Muscle layer of colon (tissue), 2 donors: ENCODE results near the gene BLACAT1.

Experiments used
- H3K27ac ChIP-seq: one replicate; pipeline ENCODE4 v1.7.0; 2013; ENCODE audit warnings: low read depth, mild to moderate bottlenecking, low read length, moderate library complexity
- H3K27me3 ChIP-seq, 2 donors: one replicate each; pipeline ENCODE4 v1.7.0; 2013; ENCODE audit warnings: low read length in 2 of 2, mild to moderate bottlenecking in 2 of 2; ENCODE audit not compliant: insufficient read depth in 2 of 2, control insufficient read depth in 1 of 2
- H3K36me3 ChIP-seq: one replicate; pipeline ENCODE4 v1.7.0; 2013; ENCODE audit warnings: mild to moderate bottlenecking, low read length; ENCODE audit not compliant: insufficient read depth
- H3K4me1 ChIP-seq: one replicate; pipeline ENCODE4 v1.7.0; 2013; ENCODE audit warnings: mild to moderate bottlenecking, low read length; ENCODE audit not compliant: insufficient read depth
- H3K4me3 ChIP-seq, 2 donors: one replicate each; pipeline ENCODE4 v1.7.0; 2013; ENCODE audit warnings: low read length in 2 of 2, low read depth in 1 of 2, mild to moderate bottlenecking in 1 of 2, moderate library complexity in 1 of 2
- H3K9ac ChIP-seq: one replicate; pipeline ENCODE4 v1.7.0; 2013; ENCODE audit warnings: low read length
- H3K9me3 ChIP-seq: one replicate; pipeline ENCODE4 v1.7.0; 2013; ENCODE audit warnings: mild to moderate bottlenecking, low read length
- donor health status: abdominal sarcoma.
- donor health status: Adenocarcinoma of cecum.

The BLACAT1 gene

DNA sequence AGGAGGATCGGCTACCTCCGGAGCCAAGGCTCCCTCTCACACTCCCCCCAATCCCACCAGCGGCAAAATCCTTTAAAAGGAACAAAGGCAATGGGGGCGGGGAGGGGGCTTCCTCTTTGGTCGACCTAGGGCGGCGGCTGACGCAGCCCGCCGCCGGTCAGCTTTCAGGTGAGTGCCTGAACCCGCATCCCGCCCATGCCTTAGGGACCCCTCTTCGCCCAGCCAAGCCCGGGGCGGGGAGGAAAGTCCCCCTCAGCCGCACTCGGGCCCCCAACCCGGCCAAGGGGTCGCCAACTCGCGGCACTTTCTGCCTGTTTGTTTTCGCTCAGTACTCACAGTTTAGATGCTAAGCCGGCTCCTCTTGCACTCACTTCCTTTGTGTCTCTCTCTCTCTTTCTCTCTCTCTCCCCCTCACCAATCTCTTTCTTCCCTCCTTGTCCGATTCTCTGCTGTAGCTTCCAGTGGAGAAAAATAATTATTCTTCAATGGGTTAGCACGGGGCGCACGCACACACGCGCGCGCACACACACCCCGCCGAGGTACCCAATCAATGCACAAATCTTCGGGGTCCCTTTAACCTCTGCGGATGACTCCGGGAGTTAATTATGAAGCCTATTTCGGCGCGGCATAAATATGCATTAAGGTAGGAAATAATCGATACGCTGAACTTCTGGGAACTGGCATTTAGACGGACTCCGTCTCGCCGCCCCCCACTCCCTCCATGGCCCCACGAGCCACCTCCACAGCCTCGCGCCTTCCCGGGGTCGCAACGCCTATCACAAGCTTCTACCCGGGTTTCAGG, at the start of gene BLACAT1:
Gene BLACAT1 (minus strand): TSS at position 465 of the 802 bp plus-strand sequence.
- H3K9me3 ChIP-seq = no peaks in the 10 kb centered on the region
- no peak within 1 kb of the TSS for H3K9ac ChIP-seq
- H3K4me3 ChIP-seq = no peak within 1 kb of the TSS
- no peak within 1 kb of the TSS for H3K27ac ChIP-seq
- H3K27me3 ChIP-seq = peaks cover 49 to 78% of the 10 kb centered on the region in 2 donors
- no peaks in the 10 kb centered on the region for H3K36me3 ChIP-seq
- H3K4me1 ChIP-seq = no peaks in the 10 kb centered on the region

DNA sequence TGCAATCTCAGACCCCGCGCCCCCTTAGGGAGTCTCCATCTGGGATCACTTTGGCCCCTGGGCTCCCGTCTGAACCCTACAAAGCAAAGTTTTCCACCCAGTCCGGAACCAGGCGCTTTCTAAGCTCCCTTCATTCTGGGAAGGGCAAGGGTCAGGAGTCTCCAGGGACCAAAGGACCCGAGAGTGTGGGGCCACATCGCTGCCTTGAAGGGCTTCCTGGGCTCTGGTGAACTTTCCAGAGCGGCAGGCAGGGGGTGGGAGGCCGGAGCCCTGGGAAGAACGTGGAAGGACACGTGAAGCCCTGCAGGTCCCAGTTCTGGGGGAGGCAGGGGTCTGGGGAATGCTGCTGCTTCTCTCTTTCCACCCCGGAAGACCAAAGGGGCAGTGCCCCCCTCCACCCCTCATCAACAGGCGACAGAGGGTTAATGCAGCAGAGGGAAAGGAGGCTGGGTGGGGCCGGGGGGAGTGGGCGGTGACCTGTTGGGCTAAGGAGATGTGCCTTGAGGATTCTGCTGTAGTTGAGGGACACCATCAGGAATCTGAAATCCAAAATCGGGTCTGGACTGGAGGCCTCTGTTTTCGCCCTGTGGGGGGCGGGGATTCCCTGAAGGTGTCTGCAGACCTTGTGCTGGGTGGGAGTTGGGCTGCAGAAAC, 49.4 kb upstream of the BLACAT1 start:
- Histone ChIP-seq H3K27me3 (no peaks in the 10 kb centered on the region), H3K36me3 (no peaks in the 10 kb centered on the region), H3K27ac (peak overlapping the region; percentile 53), H3K4me1 (peaks cover 19% of the 10 kb centered on the region), H3K9me3 (no peaks in the 10 kb centered on the region), H3K4me3 (peak overlapping the region; percentile 48 to 73), H3K9ac (peak overlapping the region; percentile 61)

DNA sequence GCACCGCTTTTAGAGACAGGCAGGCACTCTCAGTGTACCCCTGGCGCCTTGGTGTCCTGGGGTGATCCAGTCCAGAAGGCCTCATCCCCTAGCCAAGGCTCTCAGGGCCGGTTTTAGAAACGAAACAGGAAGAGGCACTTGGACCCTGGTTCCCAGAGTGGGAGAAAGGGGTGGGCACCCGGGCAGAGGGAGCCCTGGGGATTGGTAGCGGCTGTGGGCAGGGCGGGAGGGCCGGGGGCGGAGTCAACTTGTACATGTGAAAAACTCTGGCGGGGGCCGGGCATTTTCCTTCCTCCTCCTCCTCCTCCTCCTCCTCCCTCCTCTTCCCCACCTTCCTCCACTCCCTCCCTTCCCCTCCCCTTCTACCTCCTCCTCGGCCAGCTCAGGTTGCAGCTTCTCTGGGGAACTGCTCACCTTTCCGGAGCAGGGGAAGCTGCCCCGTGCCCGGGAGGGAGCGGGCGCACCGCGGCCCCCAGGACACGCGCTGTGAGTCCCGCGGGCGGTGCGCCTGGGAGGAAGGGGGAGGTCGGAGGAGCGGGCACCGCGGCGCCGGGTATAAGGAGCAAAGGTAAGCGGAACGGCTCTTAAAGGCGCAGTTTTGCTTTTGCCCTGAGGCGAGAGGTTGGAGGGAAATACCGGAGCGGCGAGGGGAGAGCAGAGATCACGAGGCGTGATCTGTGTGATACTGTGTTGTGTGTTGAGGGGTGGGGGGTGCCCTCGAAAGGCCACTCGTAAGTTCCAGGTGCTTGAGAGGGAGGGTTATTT, 48.6 kb upstream of the BLACAT1 start, which contains the start of gene CDK18:
Gene CDK18 (plus strand): TSS at position 359 of the 765 bp plus-strand sequence. CDS start 18,499 bp downstream, outside the sequence.
- H3K9me3 ChIP-seq = no peaks in the 10 kb centered on the region
- H3K4me1 ChIP-seq = peaks cover 19% of the 10 kb centered on the region
- H3K27me3 ChIP-seq = no peaks in the 10 kb centered on the region
- H3K27ac ChIP-seq = peak within 1 kb of the TSS; percentile 53
- peak within 1 kb of the TSS; percentile 48 to 73 for H3K4me3 ChIP-seq
- no peaks in the 10 kb centered on the region for H3K36me3 ChIP-seq
- peak within 1 kb of the TSS; percentile 61 for H3K9ac ChIP-seq

DNA sequence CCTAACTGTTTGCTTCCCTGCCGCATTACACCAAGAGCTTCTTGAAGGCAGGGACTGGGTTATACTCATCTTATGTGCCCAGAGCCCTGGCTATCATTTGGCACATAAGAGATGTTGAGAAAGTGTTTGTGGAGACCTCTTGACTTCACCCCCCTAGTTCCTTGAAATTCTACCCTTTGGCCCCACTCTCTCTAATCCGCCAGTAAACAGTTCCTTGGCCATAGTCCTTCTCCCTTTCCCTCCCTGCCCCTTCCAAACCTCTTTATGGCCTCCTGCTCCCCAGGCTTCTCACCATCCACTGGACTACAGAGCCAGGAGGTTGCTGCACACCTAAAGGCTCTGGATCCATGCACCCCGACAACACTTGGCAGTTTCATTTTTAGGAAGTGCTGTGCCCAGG, 47.1 kb upstream of the BLACAT1 start:
- Histone ChIP-seq H3K9me3 (no peaks in the 10 kb centered on the region), H3K36me3 (no peaks in the 10 kb centered on the region), H3K27me3 (no peaks in the 10 kb centered on the region), H3K4me1 (peaks cover 19% of the 10 kb centered on the region), H3K9ac (no peak overlapping the region), H3K27ac (no peak overlapping the region), H3K4me3 (no peak overlapping the region)

DNA sequence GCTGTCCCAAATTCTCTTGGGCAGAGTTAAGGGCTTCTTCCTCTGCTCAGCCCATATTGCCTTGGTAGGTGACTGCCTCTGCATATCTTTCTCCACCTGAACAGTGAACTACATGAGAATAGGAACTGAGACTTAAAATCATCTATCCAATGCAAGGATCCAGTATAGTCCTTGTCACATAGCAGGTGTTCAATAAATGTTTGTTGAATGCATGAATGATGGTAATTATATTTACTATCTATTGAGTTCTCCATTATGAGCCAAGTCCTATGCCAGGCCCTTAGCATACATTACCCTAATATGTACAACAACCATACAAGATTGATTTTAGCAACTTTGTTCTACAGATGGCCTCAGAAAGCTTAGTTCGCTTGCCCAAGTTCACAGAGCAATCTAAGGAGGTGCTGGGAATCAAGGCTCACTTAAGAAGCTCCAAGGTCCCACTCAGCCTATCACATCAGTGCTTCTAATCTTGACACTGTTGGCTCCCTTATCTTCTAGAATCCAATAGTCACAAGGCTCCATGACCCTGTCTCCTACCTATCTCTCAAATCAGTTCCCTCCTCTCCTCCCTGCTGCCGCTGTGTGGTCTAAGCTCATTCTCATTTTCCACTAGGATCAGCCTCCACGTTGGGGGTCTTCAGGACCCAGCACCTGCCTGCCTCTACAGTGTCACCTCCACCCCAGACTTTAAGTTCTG, 46.4 kb upstream of the BLACAT1 start:
- H3K36me3 ChIP-seq = no peaks in the 10 kb centered on the region
- no peaks in the 10 kb centered on the region for H3K9me3 ChIP-seq
- H3K27me3 ChIP-seq = no peaks in the 10 kb centered on the region
- no peak overlapping the region for H3K27ac ChIP-seq
- no peak overlapping the region for H3K4me3 ChIP-seq
- H3K4me1 ChIP-seq = peaks cover 19% of the 10 kb centered on the region
- no peak overlapping the region for H3K9ac ChIP-seq

DNA sequence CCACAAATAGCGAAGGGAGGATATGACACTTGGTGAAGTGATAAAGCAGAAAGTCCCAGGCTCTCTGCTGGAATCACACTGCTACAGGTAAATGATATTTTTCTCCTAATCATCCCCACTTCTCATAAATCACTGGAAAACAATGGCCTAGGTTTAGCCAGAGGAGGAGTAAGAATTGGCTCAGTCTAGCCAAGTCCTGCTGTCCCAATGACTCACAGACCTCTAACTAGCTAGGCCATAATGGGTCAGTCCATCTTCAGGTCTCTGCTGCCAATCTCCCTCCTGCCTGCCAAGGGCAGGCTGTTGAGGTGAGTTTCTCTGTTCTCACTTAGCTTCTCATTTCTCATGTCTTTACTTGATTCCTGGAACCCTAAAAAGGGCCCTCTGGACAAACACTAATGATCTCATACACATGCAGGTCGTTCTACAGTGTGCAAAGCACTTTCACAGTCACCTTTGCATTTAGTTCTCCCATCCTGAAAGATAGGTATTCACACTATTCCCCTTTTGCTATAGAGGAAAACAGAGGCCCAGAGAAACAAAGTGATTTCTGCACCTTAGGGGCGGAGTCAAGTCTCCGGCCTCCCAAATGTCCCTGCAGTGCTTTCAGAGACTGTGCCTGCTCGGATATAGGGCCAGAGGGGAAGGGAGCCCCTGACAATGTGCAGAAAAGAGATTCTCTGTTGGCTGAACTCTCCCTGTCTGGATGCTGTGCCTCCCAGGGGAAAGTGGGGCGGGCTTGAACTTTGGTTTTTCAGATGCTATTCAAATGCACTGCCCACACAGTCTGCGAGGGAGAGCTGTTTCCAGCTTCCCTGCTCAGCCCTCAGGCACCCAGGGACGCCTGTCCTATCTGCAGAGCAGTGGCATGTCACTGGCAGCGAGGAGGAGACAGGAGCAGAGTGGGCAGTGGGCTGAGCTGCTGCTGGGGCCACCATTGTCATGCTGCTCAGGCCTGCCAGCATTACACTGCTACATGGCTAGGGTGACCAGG, 44.7 kb upstream of the BLACAT1 start:
- Histone ChIP-seq H3K4me1 (peaks cover 14% of the 10 kb centered on the region), H3K9ac (no peak overlapping the region), H3K9me3 (no peaks in the 10 kb centered on the region), H3K27me3 (no peaks in the 10 kb centered on the region), H3K4me3 (no peak overlapping the region), H3K27ac (no peak overlapping the region), H3K36me3 (no peaks in the 10 kb centered on the region)

DNA sequence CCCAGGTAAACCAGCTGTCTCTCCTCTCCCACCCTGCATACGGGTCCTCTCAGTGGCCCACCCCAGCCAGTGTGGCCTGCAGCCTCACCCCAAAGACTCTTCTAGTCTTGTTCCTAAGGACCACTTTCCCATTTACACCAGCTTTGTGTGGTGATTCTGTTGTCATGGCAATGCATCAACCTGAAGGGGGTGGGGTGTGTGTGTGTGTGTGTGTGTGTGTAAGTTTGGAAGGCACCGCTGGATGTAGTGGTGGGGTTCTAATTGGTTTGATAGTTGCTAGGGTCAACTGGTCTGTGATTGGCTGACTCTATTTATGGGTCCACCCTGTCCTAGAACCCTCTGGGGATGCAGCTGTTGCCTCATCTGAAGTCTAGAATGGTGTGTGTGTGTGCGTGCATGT, 43.9 kb upstream of the BLACAT1 start:
- H3K27me3 ChIP-seq = no peaks in the 10 kb centered on the region
- no peaks in the 10 kb centered on the region for H3K36me3 ChIP-seq
- no peak overlapping the region for H3K4me3 ChIP-seq
- H3K9me3 ChIP-seq = no peaks in the 10 kb centered on the region
- no peak overlapping the region for H3K27ac ChIP-seq
- no peak overlapping the region for H3K9ac ChIP-seq
- H3K4me1 ChIP-seq = peaks cover 13% of the 10 kb centered on the region

DNA sequence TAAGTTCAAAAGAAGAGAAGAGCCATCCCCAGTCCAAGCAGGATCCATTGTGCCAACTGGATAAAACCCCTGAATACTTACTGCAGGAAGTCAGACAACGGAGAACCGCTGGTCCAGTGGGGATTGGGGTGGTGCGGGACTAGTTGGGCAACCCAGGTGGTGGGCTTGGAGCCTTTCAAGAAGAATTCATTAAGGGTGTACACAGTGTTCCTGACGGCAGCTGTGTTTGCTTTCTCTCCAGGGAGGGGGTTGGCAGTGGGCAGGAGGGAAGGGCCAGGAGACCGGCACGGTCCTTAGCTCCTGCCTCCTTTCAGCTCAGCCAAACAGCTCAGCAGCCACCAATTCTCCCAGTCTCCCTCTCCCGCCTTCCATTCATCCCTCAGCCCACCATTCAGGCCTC, 41.5 kb upstream of the BLACAT1 start:
- peaks cover 22% of the 10 kb centered on the region for H3K4me1 ChIP-seq
- H3K9ac ChIP-seq = no peak overlapping the region
- H3K27ac ChIP-seq = no peak overlapping the region
- no peaks in the 10 kb centered on the region for H3K36me3 ChIP-seq
- no peaks in the 10 kb centered on the region for H3K27me3 ChIP-seq
- no peaks in the 10 kb centered on the region for H3K9me3 ChIP-seq
- H3K4me3 ChIP-seq = no peak overlapping the region

DNA sequence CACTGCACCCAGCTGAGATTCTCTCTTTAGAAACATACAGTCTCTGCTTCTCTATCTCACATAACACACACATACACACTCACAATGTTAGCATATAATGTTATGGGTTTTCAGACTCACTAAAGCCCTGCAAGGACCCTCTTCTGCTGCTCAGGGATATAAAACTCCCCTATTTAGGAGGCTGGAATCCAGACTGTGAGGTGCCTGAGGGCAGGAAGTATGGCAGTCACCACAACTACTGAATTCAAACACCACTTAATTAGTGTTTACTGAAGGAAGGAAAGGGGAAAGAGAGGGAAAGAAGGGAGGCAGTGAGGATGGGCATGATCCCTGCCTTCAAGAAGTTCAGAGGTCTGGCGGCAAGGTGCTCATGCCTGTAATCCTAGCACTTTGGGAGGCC, 40.8 kb upstream of the BLACAT1 start:
- Histone ChIP-seq H3K9ac (no peak overlapping the region), H3K9me3 (no peaks in the 10 kb centered on the region), H3K27me3 (no peaks in the 10 kb centered on the region), H3K27ac (no peak overlapping the region), H3K4me1 (peaks cover 25% of the 10 kb centered on the region), H3K36me3 (no peaks in the 10 kb centered on the region), H3K4me3 (no peak overlapping the region)

DNA sequence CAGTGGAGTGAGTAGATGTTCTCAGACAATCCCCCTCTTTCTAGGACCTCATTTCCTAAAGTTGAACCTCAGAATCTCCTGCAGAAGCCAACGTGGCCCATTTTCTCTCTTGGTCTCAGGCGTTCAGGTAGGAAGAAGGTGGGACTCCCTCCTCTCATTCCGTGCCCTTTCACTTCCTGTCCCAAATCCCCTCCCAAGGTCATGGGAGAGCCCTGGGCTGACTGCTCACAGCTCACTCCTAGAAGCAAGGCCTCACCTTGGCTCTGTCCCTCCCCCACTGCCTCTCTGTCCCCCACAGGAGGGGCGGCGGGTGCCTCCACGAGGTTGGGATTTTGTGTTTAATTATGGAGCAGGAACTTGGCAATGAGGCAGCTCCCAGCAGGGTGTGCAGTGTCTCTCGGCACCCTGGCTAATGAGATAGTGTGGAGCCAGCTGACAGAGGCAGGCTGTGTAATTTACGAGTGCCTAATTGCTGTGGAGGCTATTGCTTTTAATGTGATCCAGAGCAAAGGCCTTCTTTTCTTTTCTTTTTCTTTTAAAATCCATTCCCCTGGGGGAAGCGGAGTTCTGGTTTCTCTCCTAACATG, 39.5 kb upstream of the BLACAT1 start:
- Histone ChIP-seq H3K9me3 (no peaks in the 10 kb centered on the region), H3K36me3 (no peaks in the 10 kb centered on the region), H3K9ac (no peak overlapping the region), H3K4me3 (no peak overlapping the region), H3K27ac (no peak overlapping the region), H3K4me1 (peaks cover 25% of the 10 kb centered on the region), H3K27me3 (no peaks in the 10 kb centered on the region)
